IMR-90 (cell line): Measurements from ENCODE around the gene HYAL3.

ENCODE experiments used
- FOS ChIP-seq: fragments of 150-350 bp; IDR thresholded peaks from 2 replicates; pipeline ENCODE4 v1.6.1; 2016; ENCODE audit warnings: low read depth, low read length
- MXI1 ChIP-seq: IDR thresholded peaks from 2 replicates; pipeline ENCODE4 v1.6.1; 2012; ENCODE audit warnings: low read depth, mild to moderate bottlenecking, low read length, moderate library complexity, borderline replicate concordance
- POLR2A ChIP-seq: IDR thresholded peaks from 2 replicates; pipeline ENCODE4 v1.6.1; 2012; ENCODE audit warnings: mild to moderate bottlenecking, low read depth, low read length
- RCOR1 ChIP-seq: IDR thresholded peaks from 2 replicates; pipeline ENCODE4 v1.6.1; 2012; ENCODE audit warnings: mild to moderate bottlenecking, low read length, improper control_type of control experiment; ENCODE audit not compliant: insufficient replicate concordance
- RFX5 ChIP-seq: IDR thresholded peaks from 2 replicates; pipeline ENCODE4 v1.8.0; 2012; ENCODE audit warnings: low read depth, mild to moderate bottlenecking, low read length, moderate library complexity
- TF ChIP-seq, protein P1 (sequence below): conservative IDR thresholded peaks from 2 replicates; pipeline ENCODE4 v1.5.1; 2012; ENCODE audit warnings: mild to moderate bottlenecking, low read depth, low read length, improper control_type of control experiment

DNA sequence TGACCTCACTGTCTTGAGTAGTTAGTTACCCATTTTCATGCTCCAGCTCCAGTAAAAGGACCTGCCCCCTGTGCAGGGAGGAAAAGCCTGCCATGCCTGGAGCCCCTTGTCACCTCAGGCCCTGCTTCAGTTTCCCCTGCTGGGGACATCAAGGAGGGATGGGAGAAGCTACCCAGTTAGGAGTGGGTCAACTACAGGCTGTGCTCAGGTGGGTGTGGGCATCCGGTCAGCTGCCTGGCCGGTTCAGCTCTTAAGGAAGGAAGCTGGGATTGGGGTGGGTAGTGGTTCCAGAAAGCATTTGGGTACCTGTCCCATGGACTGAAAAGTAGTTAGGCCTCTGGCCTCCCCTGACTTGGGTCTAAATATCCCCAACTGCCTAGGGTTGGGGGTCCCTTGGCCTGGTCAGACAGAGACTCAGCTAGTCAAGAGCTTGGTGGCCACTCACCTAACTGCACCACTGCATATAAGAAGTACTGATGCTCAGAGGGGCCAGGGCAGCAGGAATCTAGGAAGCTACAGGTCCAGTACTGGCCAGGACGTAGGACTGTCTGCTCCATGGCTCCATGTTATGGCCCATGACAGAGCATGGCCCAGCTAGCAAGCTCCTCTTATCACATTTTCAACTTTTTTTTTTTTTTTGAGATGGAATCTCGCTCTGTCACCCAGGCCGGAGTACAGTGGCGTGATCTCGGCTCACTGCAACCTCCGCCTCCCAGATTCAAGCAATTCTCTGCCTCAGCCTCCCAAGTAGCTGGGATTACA lies 19.8 kb downstream of the HYAL3 start:
- TF ChIP-seq, protein P1, sequence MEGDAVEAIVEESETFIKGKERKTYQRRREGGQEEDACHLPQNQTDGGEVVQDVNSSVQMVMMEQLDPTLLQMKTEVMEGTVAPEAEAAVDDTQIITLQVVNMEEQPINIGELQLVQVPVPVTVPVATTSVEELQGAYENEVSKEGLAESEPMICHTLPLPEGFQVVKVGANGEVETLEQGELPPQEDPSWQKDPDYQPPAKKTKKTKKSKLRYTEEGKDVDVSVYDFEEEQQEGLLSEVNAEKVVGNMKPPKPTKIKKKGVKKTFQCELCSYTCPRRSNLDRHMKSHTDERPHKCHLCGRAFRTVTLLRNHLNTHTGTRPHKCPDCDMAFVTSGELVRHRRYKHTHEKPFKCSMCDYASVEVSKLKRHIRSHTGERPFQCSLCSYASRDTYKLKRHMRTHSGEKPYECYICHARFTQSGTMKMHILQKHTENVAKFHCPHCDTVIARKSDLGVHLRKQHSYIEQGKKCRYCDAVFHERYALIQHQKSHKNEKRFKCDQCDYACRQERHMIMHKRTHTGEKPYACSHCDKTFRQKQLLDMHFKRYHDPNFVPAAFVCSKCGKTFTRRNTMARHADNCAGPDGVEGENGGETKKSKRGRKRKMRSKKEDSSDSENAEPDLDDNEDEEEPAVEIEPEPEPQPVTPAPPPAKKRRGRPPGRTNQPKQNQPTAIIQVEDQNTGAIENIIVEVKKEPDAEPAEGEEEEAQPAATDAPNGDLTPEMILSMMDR, result no peak
- no peak for TF ChIP-seq POLR2A
- TF ChIP-seq RCOR1, result no peak
- no peak for TF ChIP-seq FOS
- no peak for TF ChIP-seq RFX5
- TF ChIP-seq MXI1, result no peak
